H9 (cell line): ENCODE measurements around the gene ITPR1. TPM values are rescaled to one million over a fixed set of nuclear protein-coding genes. Genes with fewer than 3 reads are reported as not detected.

Source experiments
- DNase-seq: peaks from one replicate; pipeline ENCODE4 v3.0.0-alpha.2; 2017
- H2AFZ ChIP-seq: one replicate; pipeline ENCODE4 v1.6.1; 2013; ENCODE audit warnings: mild to moderate bottlenecking, low read length, control low read depth, moderate library complexity
- H2AK5ac ChIP-seq: 2 replicates; pipeline ENCODE4 v1.6.1; 2013; ENCODE audit warnings: low read length, control low read depth, mixed read lengths; ENCODE audit not compliant: insufficient read length
- H2BK120ac ChIP-seq: one replicate; pipeline ENCODE4 v1.6.1; 2013; ENCODE audit warnings: low read depth, mild to moderate bottlenecking, low read length, control low read depth, inconsistent platforms; ENCODE audit not compliant: poor library complexity, severe bottlenecking
- H2BK12ac ChIP-seq: 2 replicates; pipeline ENCODE4 v1.6.1; 2013; ENCODE audit warnings: low read length, control low read depth, mixed read lengths, low read depth; ENCODE audit not compliant: insufficient read length
- H2BK15ac ChIP-seq: 2 replicates; pipeline ENCODE4 v1.6.1; 2013; ENCODE audit warnings: low read depth, low read length, control low read depth
- H2BK20ac ChIP-seq: one replicate; pipeline ENCODE4 v1.6.1; 2013; ENCODE audit warnings: low read depth, mild to moderate bottlenecking, low read length, control low read depth, inconsistent platforms; ENCODE audit not compliant: poor library complexity, severe bottlenecking
- H2BK5ac ChIP-seq: 2 replicates; pipeline ENCODE4 v1.6.1; 2013; ENCODE audit warnings: low read length, control low read depth, mixed read lengths; ENCODE audit not compliant: insufficient read length
- H3K14ac ChIP-seq: 2 replicates; pipeline ENCODE4 v1.6.1; 2013; ENCODE audit warnings: low read length, control low read depth; ENCODE audit not compliant: insufficient read depth
- H3K18ac ChIP-seq: 2 replicates; pipeline ENCODE4 v1.6.1; 2013; ENCODE audit warnings: low read depth, mild to moderate bottlenecking, mixed read lengths, low read length, control low read depth; ENCODE audit not compliant: insufficient read length
- H3K23ac ChIP-seq: 2 replicates; pipeline ENCODE4 v1.6.1; 2013; ENCODE audit warnings: low read length, control low read depth, mixed read lengths, low read depth; ENCODE audit not compliant: insufficient read length
- H3K23me2 ChIP-seq: 2 replicates; pipeline ENCODE4 v1.6.1; 2013; ENCODE audit warnings: low read depth, mild to moderate bottlenecking, mixed read lengths, low read length, control low read depth; ENCODE audit not compliant: insufficient read length, poor library complexity, severe bottlenecking
- H3K27ac ChIP-seq: 2 replicates; pipeline ENCODE4 v1.5.1; 2013; ENCODE audit warnings: low read length, control low read depth, mixed read lengths, low read depth; ENCODE audit not compliant: insufficient read length
- H3K27me3 ChIP-seq: 2 replicates; pipeline ENCODE4 v1.6.1; 2013; ENCODE audit warnings: low read length, control low read depth, inconsistent platforms; ENCODE audit not compliant: insufficient read depth
- H3K4ac ChIP-seq: 2 replicates; pipeline ENCODE4 v1.6.1; 2013; ENCODE audit warnings: low read depth, mild to moderate bottlenecking, control low read depth, inconsistent platforms, low read length, moderate library complexity
- H3K4me1 ChIP-seq: 2 replicates; pipeline ENCODE4 v1.6.1; 2013; ENCODE audit warnings: low read length, control low read depth, inconsistent platforms; ENCODE audit not compliant: insufficient read depth
- H3K4me2 ChIP-seq: 2 replicates; pipeline ENCODE4 v1.6.1; 2013; ENCODE audit warnings: low read length, control low read depth, mixed read lengths; ENCODE audit not compliant: insufficient read length, insufficient read depth
- H3K56ac ChIP-seq: 2 replicates; pipeline ENCODE4 v1.6.1; 2013; ENCODE audit warnings: low read depth, mild to moderate bottlenecking, mixed read lengths, low read length, control low read depth; ENCODE audit not compliant: insufficient read length
- H3K79me1 ChIP-seq: 2 replicates; pipeline ENCODE4 v1.6.1; 2013; ENCODE audit warnings: low read depth, mild to moderate bottlenecking, moderate library complexity, low read length, control low read depth, inconsistent platforms; ENCODE audit not compliant: insufficient read depth, poor library complexity, severe bottlenecking
- H3K79me2 ChIP-seq: 2 replicates; pipeline ENCODE4 v1.6.1; 2013; ENCODE audit warnings: low read length, control low read depth, inconsistent platforms; ENCODE audit not compliant: insufficient read depth
- H3K9ac ChIP-seq: 2 replicates; pipeline ENCODE4 v1.6.1; 2013; ENCODE audit warnings: low read length, control low read depth, mixed read lengths; ENCODE audit not compliant: insufficient read length; ENCODE audit errors: extremely low read depth
- H3K9me3 ChIP-seq: one replicate; pipeline ENCODE4 v1.6.1; 2013; ENCODE audit warnings: low read depth, low read length, inconsistent platforms; ENCODE audit not compliant: control insufficient read depth
- H3T11ph ChIP-seq: one replicate; pipeline ENCODE4 v1.6.1; 2013; ENCODE audit warnings: mild to moderate bottlenecking, low read length, control low read depth, inconsistent platforms
- H4K20me1 ChIP-seq: one replicate; pipeline ENCODE4 v1.6.1; 2013; ENCODE audit not compliant: control insufficient read depth, insufficient read length, insufficient read depth
- H4K5ac ChIP-seq: 2 replicates; pipeline ENCODE4 v1.6.1; 2013; ENCODE audit warnings: low read depth, mild to moderate bottlenecking, mixed read lengths, low read length, control low read depth; ENCODE audit not compliant: insufficient read length
- H4K8ac ChIP-seq: replicated peaks from 2 replicates; pipeline ENCODE4 v1.6.1; 2013; ENCODE audit warnings: low read length, control low read depth, mixed read lengths, low read depth; ENCODE audit not compliant: insufficient read length
- H4K91ac ChIP-seq: 2 replicates; pipeline ENCODE4 v1.6.1; 2013; ENCODE audit warnings: low read depth, mild to moderate bottlenecking, moderate library complexity, mixed read lengths, low read length, control low read depth; ENCODE audit not compliant: insufficient read length
- H3K27ac Mint-ChIP-seq, 3 experiments: 2 replicates in 2 of 3; 3 replicates in 1 of 3; pipeline ENCODE4 v1.8.0; 2020 to 2021; ENCODE audit warnings: mixed read lengths in 3 of 3, mild to moderate bottlenecking in 1 of 3, moderate library complexity in 1 of 3
- H3K27me3 Mint-ChIP-seq: 2 replicates; pipeline ENCODE4 v1.8.0; 2021; ENCODE audit warnings: low read depth, mild to moderate bottlenecking, moderate library complexity, mixed read lengths
- H3K36me3 Mint-ChIP-seq, 3 experiments: 2 replicates in 2 of 3; 3 replicates in 1 of 3; pipeline ENCODE4 v1.8.0; 2020 to 2021; ENCODE audit warnings: low read depth in 3 of 3, mixed read lengths in 3 of 3; ENCODE audit not compliant: insufficient read depth in 1 of 3
- H3K4me1 Mint-ChIP-seq, 2 experiments: 2 replicates each; pipeline ENCODE4 v1.8.0; 2020; ENCODE audit warnings: mixed read lengths in 2 of 2
- H3K4me3 Mint-ChIP-seq, 2 experiments: 2 replicates in 1 of 2; 3 replicates in 1 of 2; pipeline ENCODE4 v1.8.0; 2020 to 2021; ENCODE audit warnings: mild to moderate bottlenecking in 2 of 2, mixed read lengths in 2 of 2, moderate library complexity in 1 of 2
- H3K9me3 Mint-ChIP-seq, 2 experiments: 2 replicates in 1 of 2; 3 replicates in 1 of 2; pipeline ENCODE4 v1.8.0; 2020; ENCODE audit warnings: mild to moderate bottlenecking in 2 of 2, mixed read lengths in 2 of 2, moderate library complexity in 1 of 2
- CTCF ChIP-seq: fragments of 200-600 bp; sonication (generic); conservative IDR thresholded peaks from 3 replicates; pipeline ENCODE4 v1.8.0; 2021; ENCODE audit warnings: antibody characterized with exemption, mild to moderate bottlenecking
- WGBS: extraction: QIAGEN DNeasy Blood & Tissue Kit; methylation state at CpG from one replicate; pipeline ENCODE4 v1.1.7; 2013; ENCODE audit warnings: missing lambda C conversion rate, low lambda C conversion rate, mixed read lengths; ENCODE audit not compliant: insufficient read length; ENCODE audit errors: extremely low coverage; 5-methylcytosine and 5-hydroxymethylcytosine counted together
- total RNA-seq: library from RNA; stranded (reverse); gene quantifications from 2 replicates; pipeline ENCODE4 v1.2.1, GENCODE V29; 2021

Gene ITPR1
- total RNA-seq, 1 experiment from 2014 or later = 4.2 TPM

GRCh38 chr3:4818164-4818563 lies 325.0 kb downstream of the ITPR1 start:
- no peak for DNase-seq
- no peak overlapping the region for H3K4me2 ChIP-seq
- no peak overlapping the region for H4K91ac ChIP-seq
- H3K27ac ChIP-seq = no peak overlapping the region
- H3K79me2 ChIP-seq = no peaks in the 10 kb centered on the region
- WGBS = no CpG with 5 or more reads among the region's 13 CpGs
- H3K4me1 Mint-ChIP-seq = peaks cover 8 to 9% of the 10 kb centered on the region in 2 experiments
- H3K4me1 ChIP-seq = no peaks in the 10 kb centered on the region
- H3K27ac Mint-ChIP-seq = no peak overlapping the region
- no peak overlapping the region for H3T11ph ChIP-seq
- H3K23me2 ChIP-seq = no peaks in the 10 kb centered on the region
- no peak overlapping the region for H3K14ac ChIP-seq
- H3K79me1 ChIP-seq = no peaks in the 10 kb centered on the region
- no peak overlapping the region for H2BK5ac ChIP-seq
- H3K27me3 Mint-ChIP-seq = peaks cover 1% of the 10 kb centered on the region; the same call in 1 of the 2 replicates
- H2AFZ ChIP-seq = no peak overlapping the region
- no peak overlapping the region for H2BK120ac ChIP-seq
- H2BK20ac ChIP-seq = no peak overlapping the region
- no peak overlapping the region for H2BK15ac ChIP-seq
- H3K23ac ChIP-seq = no peak overlapping the region
- H3K9ac ChIP-seq = no peak overlapping the region
- no peaks in the 10 kb centered on the region for H3K27me3 ChIP-seq
- H3K36me3 Mint-ChIP-seq = peaks cover 20 to 25% (median 25%) of the 10 kb centered on the region in 3 experiments
- no peak for TF ChIP-seq CTCF
- no peak overlapping the region for H2AK5ac ChIP-seq
- H3K18ac ChIP-seq = no peak overlapping the region
- H3K56ac ChIP-seq = no peak overlapping the region
- no peak overlapping the region for H4K5ac ChIP-seq
- H3K4me3 Mint-ChIP-seq = no peak overlapping the region
- H3K9me3 Mint-ChIP-seq = peaks cover 16 to 17% of the 10 kb centered on the region in 2 experiments
- H2BK12ac ChIP-seq = no peak overlapping the region
- H3K9me3 ChIP-seq = no peaks in the 10 kb centered on the region
- no peak overlapping the region for H4K8ac ChIP-seq
- H3K4ac ChIP-seq = no peak overlapping the region
- no peaks in the 10 kb centered on the region for H4K20me1 ChIP-seq
